ENCODE results near the gene GPA33. TPM values are rescaled to one million over a fixed set of nuclear protein-coding genes. Genes with fewer than 3 reads are reported as not detected.
"Not testable (repeated sequence)": the region's sequence is repeated elsewhere in the genome, so short reads cannot be mapped to it uniquely, and the experiment has no call there.

The GPA33 gene
- total RNA-seq, 2 donors from 2014 or later: not detected

DNA sequence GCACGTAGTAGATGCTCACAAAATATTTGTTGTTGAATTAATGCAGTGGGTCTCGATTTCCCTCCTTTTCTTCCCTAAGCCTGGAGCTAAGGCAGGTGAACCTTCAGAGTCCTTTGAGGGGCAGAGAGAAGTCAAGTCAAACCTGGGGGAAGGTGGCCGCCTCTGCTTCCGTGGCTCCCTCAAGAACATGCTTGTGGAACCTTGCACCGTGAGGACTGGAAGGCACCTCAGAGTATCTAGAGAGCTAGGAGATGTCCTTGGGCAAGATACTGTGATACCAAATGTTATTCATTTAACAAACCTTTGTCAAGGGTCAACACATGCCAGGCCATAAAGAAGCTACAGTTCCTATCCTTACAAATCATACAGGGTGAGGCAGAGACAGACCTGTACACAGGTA, 38.3 kb downstream of the GPA33 start:
- H3K36me3 ChIP-seq: no peaks in the 10 kb centered on the region
- H3K4me3 ChIP-seq: no peak overlapping the region
- WGBS: 96% methylated on average over 5 of the region's 5 CpGs
- TF ChIP-seq POLR2AphosphoS5 (IDR thresholded peaks at IDR 0.05) (no peak), POLR2A (IDR thresholded peaks at IDR 0.05) (no peak)
- TF ChIP-seq, protein P1, sequence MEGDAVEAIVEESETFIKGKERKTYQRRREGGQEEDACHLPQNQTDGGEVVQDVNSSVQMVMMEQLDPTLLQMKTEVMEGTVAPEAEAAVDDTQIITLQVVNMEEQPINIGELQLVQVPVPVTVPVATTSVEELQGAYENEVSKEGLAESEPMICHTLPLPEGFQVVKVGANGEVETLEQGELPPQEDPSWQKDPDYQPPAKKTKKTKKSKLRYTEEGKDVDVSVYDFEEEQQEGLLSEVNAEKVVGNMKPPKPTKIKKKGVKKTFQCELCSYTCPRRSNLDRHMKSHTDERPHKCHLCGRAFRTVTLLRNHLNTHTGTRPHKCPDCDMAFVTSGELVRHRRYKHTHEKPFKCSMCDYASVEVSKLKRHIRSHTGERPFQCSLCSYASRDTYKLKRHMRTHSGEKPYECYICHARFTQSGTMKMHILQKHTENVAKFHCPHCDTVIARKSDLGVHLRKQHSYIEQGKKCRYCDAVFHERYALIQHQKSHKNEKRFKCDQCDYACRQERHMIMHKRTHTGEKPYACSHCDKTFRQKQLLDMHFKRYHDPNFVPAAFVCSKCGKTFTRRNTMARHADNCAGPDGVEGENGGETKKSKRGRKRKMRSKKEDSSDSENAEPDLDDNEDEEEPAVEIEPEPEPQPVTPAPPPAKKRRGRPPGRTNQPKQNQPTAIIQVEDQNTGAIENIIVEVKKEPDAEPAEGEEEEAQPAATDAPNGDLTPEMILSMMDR (IDR thresholded peaks at IDR 0.05): no peak
- H3K27me3 ChIP-seq (replicated peaks; ENCODE audit: insufficient read depth): no peaks in the 10 kb centered on the region
- no peaks in the 10 kb centered on the region for H3K9me3 ChIP-seq
- DNase-seq (ENCODE audit: low spot score): no peak
- no peak overlapping the region for H3K27ac ChIP-seq
- intact Hi-C loops (cut with DNase I): no loop called here
- H3K4me1 ChIP-seq (replicated peaks): no peaks in the 10 kb centered on the region

DNA sequence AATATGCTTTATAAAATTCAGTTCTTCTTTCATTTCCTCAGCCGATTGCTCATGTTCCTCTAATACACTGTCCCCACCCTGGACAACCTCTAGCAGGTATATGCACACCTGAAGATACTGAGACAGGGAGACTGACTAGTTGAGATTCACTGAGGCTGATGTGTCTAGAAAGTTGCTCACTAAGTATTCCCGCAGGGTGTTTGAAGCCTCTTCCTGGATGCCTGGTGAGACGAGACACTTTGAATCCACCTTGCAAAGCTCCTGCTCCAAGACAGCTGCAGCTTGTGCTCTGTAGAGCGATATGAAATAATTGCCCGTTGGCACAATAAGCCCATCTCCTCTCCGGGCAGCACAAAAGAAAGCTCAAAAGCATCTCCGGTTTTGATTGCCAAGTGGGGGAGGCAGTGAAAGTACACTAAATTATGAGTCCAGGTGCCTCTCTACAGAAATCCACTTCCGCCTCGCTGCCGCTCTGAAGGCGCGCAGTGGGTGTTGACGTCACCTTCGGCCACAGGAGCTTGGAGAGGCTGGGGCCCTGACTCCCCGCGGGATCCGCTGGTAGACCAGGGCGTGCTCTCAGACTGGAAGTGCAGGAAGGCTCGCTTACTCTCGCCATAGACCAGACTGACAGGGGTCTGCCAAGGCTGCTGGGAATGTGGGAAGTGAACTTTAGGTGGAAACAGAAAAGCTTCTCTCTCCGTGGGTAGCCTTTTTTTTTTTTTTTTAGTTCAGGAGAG, 46.3 kb downstream of the GPA33 start:
- TF ChIP-seq POLR2A (IDR thresholded peaks at IDR 0.05) (no peak), POLR2AphosphoS5 (IDR thresholded peaks at IDR 0.05) (peak; percentile 59)
- TF ChIP-seq, protein P1 (IDR thresholded peaks at IDR 0.05): no peak
- Histone ChIP-seq H3K27ac (peak overlapping the region; percentile 41 to 60), H3K36me3 (no peaks in the 10 kb centered on the region), H3K4me1 (replicated peaks) (peaks cover 2% of the 10 kb centered on the region), H3K9me3 (no peaks in the 10 kb centered on the region), H3K4me3 (peak overlapping the region; percentile 20 to 30), H3K27me3 (replicated peaks; ENCODE audit: insufficient read depth) (no peaks in the 10 kb centered on the region)
- 5% methylated on average over 21 of the region's 21 CpGs for WGBS
- intact Hi-C loops (cut with DNase I): no loop called here
- DNase-seq (ENCODE audit: low spot score): peak; percentile 76

DNA sequence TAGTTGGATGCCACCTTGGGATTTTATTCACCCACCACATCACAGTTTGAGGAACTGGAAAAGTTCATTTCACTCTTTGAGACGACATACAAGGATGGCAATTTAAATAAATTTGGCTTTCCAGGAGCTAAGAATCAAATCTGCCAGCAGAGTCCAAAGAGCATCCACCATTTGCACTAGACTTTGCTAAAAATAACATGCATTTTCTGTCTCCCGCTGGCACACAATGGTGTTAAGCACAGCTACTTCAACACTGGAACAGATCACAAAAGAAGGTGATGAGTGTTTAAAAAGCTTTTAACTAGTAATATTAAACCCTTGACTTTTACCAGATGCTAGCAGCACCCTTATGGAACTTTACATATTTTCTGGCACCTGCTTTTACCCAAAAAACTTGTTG, 56.5 kb downstream of the GPA33 start:
- H3K4me3 ChIP-seq: no peak overlapping the region
- H3K36me3 ChIP-seq: no peaks in the 10 kb centered on the region
- no peaks in the 10 kb centered on the region for H3K4me1 ChIP-seq (replicated peaks)
- H3K27ac ChIP-seq: no peak overlapping the region
- DNase-seq (ENCODE audit: low spot score): no peak
- 67% methylated on average over 2 of the region's 2 CpGs for WGBS
- H3K27me3 ChIP-seq (replicated peaks; ENCODE audit: insufficient read depth): no peaks in the 10 kb centered on the region
- TF ChIP-seq, protein P1 (IDR thresholded peaks at IDR 0.05): no peak
- TF ChIP-seq POLR2A (IDR thresholded peaks at IDR 0.05) (no peak), POLR2AphosphoS5 (IDR thresholded peaks at IDR 0.05) (no peak)
- no peaks in the 10 kb centered on the region for H3K9me3 ChIP-seq
- intact Hi-C loops (cut with DNase I): no loop called here

DNA sequence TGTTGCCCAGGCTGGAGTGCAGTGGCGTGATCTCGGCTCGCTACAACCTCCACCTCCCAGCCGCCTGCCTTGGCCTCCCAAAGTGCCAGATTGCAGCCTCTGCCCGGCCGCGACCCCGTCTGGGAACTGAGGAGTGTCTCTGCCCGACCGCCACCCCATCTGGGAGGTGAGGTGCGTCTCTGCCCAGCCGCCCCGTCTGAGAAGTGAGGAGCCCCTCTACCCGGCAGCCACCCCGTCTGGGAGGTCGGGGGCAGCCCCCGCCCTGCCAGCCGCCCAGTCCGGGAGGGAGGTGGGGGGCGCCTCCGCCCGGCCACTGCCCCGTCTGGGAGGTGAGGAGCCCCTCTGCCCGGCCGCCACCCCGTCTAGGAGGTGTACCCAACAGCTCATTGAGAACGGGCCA, 60.6 kb downstream of the GPA33 start:
- H3K9me3 ChIP-seq; H3K4me3 ChIP-seq; DNase-seq (ENCODE audit: low spot score); intact Hi-C loops (cut with DNase I); H3K27me3 ChIP-seq (replicated peaks; ENCODE audit: insufficient read depth); H3K4me1 ChIP-seq (replicated peaks); H3K36me3 ChIP-seq; H3K27ac ChIP-seq: not testable (repeated sequence)
- WGBS: 94% methylated on average over 27 of the region's 27 CpGs

DNA sequence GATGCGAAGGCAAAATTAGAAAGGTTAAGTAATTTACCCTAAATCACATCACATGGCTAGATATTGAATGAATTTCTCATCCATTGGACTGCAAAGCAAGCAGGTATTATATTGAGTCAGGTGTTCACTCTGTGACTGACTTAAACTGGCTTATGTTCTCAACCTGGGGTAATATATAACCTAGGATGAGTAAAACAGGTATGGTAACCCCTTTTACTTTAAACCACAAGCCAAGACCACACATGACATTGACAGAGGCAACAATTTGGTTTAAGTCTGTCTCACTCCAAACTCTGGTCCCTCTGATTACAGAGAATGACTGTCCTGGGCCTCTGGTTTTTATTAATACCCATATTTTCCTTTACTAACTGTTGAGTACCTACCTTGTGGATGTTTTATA, 67.8 kb downstream of the GPA33 start:
- no peaks in the 10 kb centered on the region for H3K36me3 ChIP-seq
- no peaks in the 10 kb centered on the region for H3K9me3 ChIP-seq
- DNase-seq (ENCODE audit: low spot score): no peak
- H3K4me1 ChIP-seq (replicated peaks): no peaks in the 10 kb centered on the region
- intact Hi-C loops (cut with DNase I): no loop called here
- H3K4me3 ChIP-seq: no peak overlapping the region
- H3K27me3 ChIP-seq (replicated peaks; ENCODE audit: insufficient read depth): no peaks in the 10 kb centered on the region
- H3K27ac ChIP-seq: no peak overlapping the region
- 94% methylated on average over 1 of the region's 1 CpG for WGBS
- TF ChIP-seq POLR2AphosphoS5 (IDR thresholded peaks at IDR 0.05) (no peak), POLR2A (IDR thresholded peaks at IDR 0.05) (no peak)
- TF ChIP-seq, protein P1 (IDR thresholded peaks at IDR 0.05): no peak
